A549 (cell line): ENCODE results near the gene CHORDC1. TPM values are rescaled to one million over a fixed set of nuclear protein-coding genes. Genes with fewer than 3 reads are reported as not detected.

Experiments
- ATAC-seq, 2 experiments: fragments of 200-7000 bp in 1 of 2; fragments of >200 bp in 1 of 2; cut with Nextera tagmentation in 1 of 2; cut with Tn5 transposase in 1 of 2; 3 replicates each; pipeline versions ENCODE4 v1.8.0 to v1.9.1; 2018 to 2020; ENCODE audit warnings: mild to moderate bottlenecking in 1 of 2, moderate library complexity in 1 of 2
- CTCF ChIA-PET: fragments of 300-600 bp; sonication (Branson Sonifier 250); formaldehyde crosslinking; extraction: SDS; loops from one replicate; lab custom pipeline; 2021; ENCODE audit warnings: antibody characterized with exemption, inconsistent platforms; lab: Yijun Ruan, JAX
- POLR2A ChIA-PET: fragments of 350-600 bp; formaldehyde crosslinking; extraction: SDS; loops from one replicate; lab custom pipeline; 2021; ENCODE audit warnings: antibody characterized with exemption, inconsistent platforms; lab: Yijun Ruan, JAX
- DNase-seq, 2 experiments: peaks; one replicate each; pipeline versions ENCODE4 v3.0.0 to v3.0.0-alpha.2; 2011 to 2016; ENCODE audit warnings: low read depth in 1 of 2, low spot score in 1 of 2
- FAIRE-seq: peaks from 2 replicates; lab custom pipeline; 2011; peaks lifted over from hg19 to GRCh38; lab: Jason Lieb, UNC
- H3K27ac ChIP-seq, 2 experiments: fragments of >200 bp; sonication (Bioruptor Twin); formaldehyde crosslinking; 3 replicates each; pipeline ENCODE4 v1.5.1; 2016 to 2017
- H3K4me1 ChIP-seq: fragments of >200 bp; sonication (Bioruptor Twin); formaldehyde crosslinking; 3 replicates; pipeline ENCODE4 v1.6.1; 2016
- H3K4me2 ChIP-seq: fragments of >200 bp; sonication (Bioruptor Twin); formaldehyde crosslinking; 3 replicates; pipeline ENCODE4 v1.6.1; 2016
- H3K4me3 ChIP-seq: fragments of >200 bp; sonication (Bioruptor Twin); formaldehyde crosslinking; 3 replicates; pipeline ENCODE4 v1.5.1; 2016
- H3K9me3 ChIP-seq: fragments of >200 bp; sonication (Bioruptor Twin); formaldehyde crosslinking; 3 replicates; pipeline ENCODE4 v1.6.1; 2016
- BHLHE40 ChIP-seq: IDR thresholded peaks from 2 replicates; pipeline ENCODE4 v1.6.1; 2012; ENCODE audit warnings: low read depth, low read length, inconsistent platforms
- CBX2 ChIP-seq: fragments of 200-600 bp; sonication (generic); IDR thresholded peaks from 2 replicates; pipeline ENCODE4 v1.6.1; 2016; ENCODE audit warnings: low read depth, mild to moderate bottlenecking, borderline replicate concordance
- CBX8 ChIP-seq: fragments of 200-600 bp; sonication (generic); IDR thresholded peaks from 2 replicates; pipeline ENCODE4 v1.6.1; 2016
- CHD2 ChIP-seq: fragments of 150-350 bp; IDR thresholded peaks from 2 replicates; pipeline ENCODE4 v1.6.1; 2014; ENCODE audit warnings: low read length; ENCODE audit not compliant: partially characterized antibody
- CHD4 ChIP-seq: fragments of 200-600 bp; sonication (generic); IDR thresholded peaks from 2 replicates; pipeline ENCODE4 v1.6.1; 2016; ENCODE audit warnings: antibody characterized with exemption, mild to moderate bottlenecking, borderline replicate concordance
- CTCF ChIP-seq: fragments of >200 bp; sonication (Bioruptor Twin); formaldehyde crosslinking; IDR thresholded peaks from 3 replicates; pipeline ENCODE4 v1.5.1; 2016
- EHF ChIP-seq: fragments of 250-450 bp; sonication (Bioruptor Pico); IDR thresholded peaks from 2 replicates; pipeline ENCODE4 v1.5.0; 2020; ENCODE audit warnings: mild to moderate bottlenecking
- EP300 ChIP-seq, 2 experiments: fragments of >200 bp; sonication (Bioruptor Twin); formaldehyde crosslinking; IDR thresholded peaks; 2 replicates in 1 of 2; 3 replicates in 1 of 2; pipeline ENCODE4 v1.6.1; 2016 to 2017
- FOSL2 ChIP-seq, 2 experiments: fragments of 450-650 bp in 1 of 2; fragments of >200 bp in 1 of 2; sonication (Bioruptor Twin) in 1 of 2; formaldehyde crosslinking; IDR thresholded peaks; 2 replicates each; pipeline versions ENCODE4 v1.5.0 to v1.6.1; 2016 to 2020; ENCODE audit warnings: mild to moderate bottlenecking in 1 of 2, moderate library complexity in 1 of 2
- FOXS1 ChIP-seq: fragments of 250-450 bp; sonication (Bioruptor Pico); IDR thresholded peaks from 2 replicates; pipeline ENCODE4 v1.5.0; 2020; ENCODE audit warnings: mild to moderate bottlenecking, moderate library complexity
- HDAC2 ChIP-seq: fragments of 200-600 bp; sonication (generic); IDR thresholded peaks from 2 replicates; pipeline ENCODE4 v1.6.1; 2016
- HES2 ChIP-seq: fragments of >200 bp; sonication (Bioruptor Twin); formaldehyde crosslinking; IDR thresholded peaks from 2 replicates; pipeline ENCODE4 v1.6.1; 2016
- HOXB13 ChIP-seq: fragments of 250-450 bp; sonication (Bioruptor Pico); IDR thresholded peaks from 2 replicates; pipeline ENCODE4 v1.5.0; 2020; ENCODE audit warnings: low read depth, mild to moderate bottlenecking, moderate library complexity
- HOXB5 ChIP-seq: fragments of 250-450 bp; sonication (Bioruptor Pico); IDR thresholded peaks from 2 replicates; pipeline ENCODE4 v1.5.0; 2020; ENCODE audit warnings: mild to moderate bottlenecking, moderate library complexity
- JUNB ChIP-seq: fragments of >200 bp; sonication (Bioruptor Twin); formaldehyde crosslinking; IDR thresholded peaks from 2 replicates; pipeline ENCODE4 v1.6.1; 2016
- KDM5A ChIP-seq: fragments of 200-600 bp; sonication (generic); IDR thresholded peaks from 2 replicates; pipeline ENCODE4 v1.6.1; 2016; ENCODE audit warnings: antibody characterized with exemption, mild to moderate bottlenecking
- MAFK ChIP-seq: fragments of 450-650 bp; IDR thresholded peaks from 2 replicates; pipeline ENCODE4 v1.6.1; 2014; ENCODE audit not compliant: partially characterized antibody
- RAD21 ChIP-seq, 2 experiments: fragments of >200 bp in 1 of 2; sonication (Bioruptor Twin) in 1 of 2; formaldehyde crosslinking in 1 of 2; IDR thresholded peaks in 1 of 2; conservative IDR thresholded peaks in 1 of 2; 2 replicates in 1 of 2; 3 replicates in 1 of 2; pipeline ENCODE4 v1.6.1; 2012 to 2018; ENCODE audit warnings: inconsistent platforms in 1 of 2
- RARB ChIP-seq: fragments of 250-450 bp; sonication (Bioruptor Pico); IDR thresholded peaks from 2 replicates; pipeline ENCODE4 v1.8.0; 2021; ENCODE audit warnings: mild to moderate bottlenecking, moderate library complexity
- RFX5 ChIP-seq: fragments of 450-650 bp; IDR thresholded peaks from 2 replicates; pipeline ENCODE4 v1.7.1; 2014; ENCODE audit warnings: antibody characterized with exemption, mild to moderate bottlenecking, moderate library complexity
- ZC3H11A ChIP-seq: fragments of 450-650 bp; IDR thresholded peaks from 2 replicates; pipeline ENCODE4 v1.6.1; 2014; ENCODE audit warnings: antibody characterized with exemption, mild to moderate bottlenecking
- ZFP36 ChIP-seq: fragments of 450-650 bp; IDR thresholded peaks from 2 replicates; pipeline ENCODE4 v1.6.1; 2014; ENCODE audit warnings: borderline replicate concordance; ENCODE audit not compliant: partially characterized antibody
- ZNF302 ChIP-seq: fragments of 250-450 bp; sonication (Bioruptor Pico); IDR thresholded peaks from 2 replicates; pipeline ENCODE4 v1.9.0; 2021; ENCODE audit warnings: inconsistent platforms, mild to moderate bottlenecking, moderate library complexity
- WGBS: methylation state at CpG from one replicate; pipeline ENCODE4 v1.1.6; 2017; ENCODE audit errors: missing lambda C conversion rate; 5-methylcytosine and 5-hydroxymethylcytosine counted together
- polyA plus RNA-seq, 4 experiments: library from polyadenylated mRNA; depleted of rRNA in 3 of 4; stranded (reverse); fragments of >200 nt; fragmentation: RNase III in 1 of 4; extraction: RNeasy Plus Mini Kit Qiagen cat#74134 plus additional on column Dnase treatment in 1 of 4; gene quantifications; 2 replicates in 3 of 4; 3 replicates in 1 of 4; pipeline ENCODE4 v1.2.3, GENCODE V29; 2011 to 2017
- TF ChIP-seq, protein P1 (sequence below): IDR thresholded peaks from 2 replicates; pipeline ENCODE4 v1.6.1; 2012
- TF ChIP-seq, protein P2 (sequence below): fragments of 250-450 bp; sonication (Bioruptor Pico); IDR thresholded peaks from 2 replicates; pipeline ENCODE4 v1.5.0; 2021; ENCODE audit warnings: mild to moderate bottlenecking, moderate library complexity, borderline replicate concordance
- TF ChIP-seq, protein P3 (sequence below): fragments of 200-600 bp; sonication (generic); IDR thresholded peaks from 2 replicates; pipeline ENCODE4 v1.6.1; 2016; ENCODE audit warnings: antibody characterized with exemption, mild to moderate bottlenecking, moderate library complexity

The CHORDC1 gene
- polyA plus RNA-seq, 2 of the 4 experiments (the other 2 are of a cell fraction), result 83.8 to 163 TPM

GRCh38 chr11:90178751-90179150 lies 44.1 kb downstream of the CHORDC1 start:
- FAIRE-seq (no peak), ATAC-seq (no peak), DNase-seq (no peak)
- Histone ChIP-seq H3K9me3 (no peaks in the 10 kb centered on the region), H3K4me1 (no peaks in the 10 kb centered on the region), H3K4me3 (no peak overlapping the region), H3K27ac (no peak overlapping the region), H3K4me2 (no peak overlapping the region)
- ChIA-PET POLR2A (no interaction called here), CTCF (no interaction called here)
- 41% methylated on average over 2 of the region's 2 CpGs for WGBS
- TF ChIP-seq BHLHE40 (no peak), RFX5 (no peak), HDAC2 (no peak), EHF (no peak), RARB (CRISPR knock-in tag) (no peak), ZNF302 (CRISPR knock-in tag) (no peak), FOSL2 (IDR thresholded peaks at IDR 0.05) (no peak), FOSL2 (CRISPR knock-in tag; IDR thresholded peaks at IDR 0.05) (peak; percentile 20)
- TF ChIP-seq, protein P1, sequence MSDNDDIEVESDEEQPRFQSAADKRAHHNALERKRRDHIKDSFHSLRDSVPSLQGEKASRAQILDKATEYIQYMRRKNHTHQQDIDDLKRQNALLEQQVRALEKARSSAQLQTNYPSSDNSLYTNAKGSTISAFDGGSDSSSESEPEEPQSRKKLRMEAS, result no peak

- FAIRE-seq, result no peak
- CTCF ChIA-PET, result no interaction called here
- no peaks in the 10 kb centered on the region for H3K9me3 ChIP-seq
- H3K27ac ChIP-seq, result no peak overlapping the region
- no peak overlapping the region for H3K4me3 ChIP-seq
- WGBS, result 82% methylated on average over 1 of the region's 1 CpG
- ATAC-seq, result no peak
- H3K4me2 ChIP-seq, result no peak overlapping the region
- no peak for DNase-seq
- H3K4me1 ChIP-seq, result no peaks in the 10 kb centered on the region
- POLR2A ChIA-PET, result no interaction called here
- no peak for TF ChIP-seq MAFK
- TF ChIP-seq CHD4, result no peak
- no peak for TF ChIP-seq HOXB13
- no peak for TF ChIP-seq CBX8
- no peak for TF ChIP-seq EP300 (IDR thresholded peaks at IDR 0.05)
- TF ChIP-seq, protein P2, sequence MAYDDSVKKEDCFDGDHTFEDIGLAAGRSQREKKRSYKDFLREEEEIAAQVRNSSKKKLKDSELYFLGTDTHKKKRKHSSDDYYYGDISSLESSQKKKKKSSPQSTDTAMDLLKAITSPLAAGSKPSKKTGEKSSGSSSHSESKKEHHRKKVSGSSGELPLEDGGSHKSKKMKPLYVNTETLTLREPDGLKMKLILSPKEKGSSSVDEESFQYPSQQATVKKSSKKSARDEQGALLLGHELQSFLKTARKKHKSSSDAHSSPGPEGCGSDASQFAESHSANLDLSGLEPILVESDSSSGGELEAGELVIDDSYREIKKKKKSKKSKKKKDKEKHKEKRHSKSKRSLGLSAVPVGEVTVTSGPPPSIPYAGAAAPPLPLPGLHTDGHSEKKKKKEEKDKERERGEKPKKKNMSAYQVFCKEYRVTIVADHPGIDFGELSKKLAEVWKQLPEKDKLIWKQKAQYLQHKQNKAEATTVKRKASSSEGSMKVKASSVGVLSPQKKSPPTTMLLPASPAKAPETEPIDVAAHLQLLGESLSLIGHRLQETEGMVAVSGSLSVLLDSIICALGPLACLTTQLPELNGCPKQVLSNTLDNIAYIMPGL (CRISPR knock-in tag), result no peak
- TF ChIP-seq, protein P3, sequence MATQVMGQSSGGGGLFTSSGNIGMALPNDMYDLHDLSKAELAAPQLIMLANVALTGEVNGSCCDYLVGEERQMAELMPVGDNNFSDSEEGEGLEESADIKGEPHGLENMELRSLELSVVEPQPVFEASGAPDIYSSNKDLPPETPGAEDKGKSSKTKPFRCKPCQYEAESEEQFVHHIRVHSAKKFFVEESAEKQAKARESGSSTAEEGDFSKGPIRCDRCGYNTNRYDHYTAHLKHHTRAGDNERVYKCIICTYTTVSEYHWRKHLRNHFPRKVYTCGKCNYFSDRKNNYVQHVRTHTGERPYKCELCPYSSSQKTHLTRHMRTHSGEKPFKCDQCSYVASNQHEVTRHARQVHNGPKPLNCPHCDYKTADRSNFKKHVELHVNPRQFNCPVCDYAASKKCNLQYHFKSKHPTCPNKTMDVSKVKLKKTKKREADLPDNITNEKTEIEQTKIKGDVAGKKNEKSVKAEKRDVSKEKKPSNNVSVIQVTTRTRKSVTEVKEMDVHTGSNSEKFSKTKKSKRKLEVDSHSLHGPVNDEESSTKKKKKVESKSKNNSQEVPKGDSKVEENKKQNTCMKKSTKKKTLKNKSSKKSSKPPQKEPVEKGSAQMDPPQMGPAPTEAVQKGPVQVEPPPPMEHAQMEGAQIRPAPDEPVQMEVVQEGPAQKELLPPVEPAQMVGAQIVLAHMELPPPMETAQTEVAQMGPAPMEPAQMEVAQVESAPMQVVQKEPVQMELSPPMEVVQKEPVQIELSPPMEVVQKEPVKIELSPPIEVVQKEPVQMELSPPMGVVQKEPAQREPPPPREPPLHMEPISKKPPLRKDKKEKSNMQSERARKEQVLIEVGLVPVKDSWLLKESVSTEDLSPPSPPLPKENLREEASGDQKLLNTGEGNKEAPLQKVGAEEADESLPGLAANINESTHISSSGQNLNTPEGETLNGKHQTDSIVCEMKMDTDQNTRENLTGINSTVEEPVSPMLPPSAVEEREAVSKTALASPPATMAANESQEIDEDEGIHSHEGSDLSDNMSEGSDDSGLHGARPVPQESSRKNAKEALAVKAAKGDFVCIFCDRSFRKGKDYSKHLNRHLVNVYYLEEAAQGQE, result no peak
- TF ChIP-seq ZFP36, result no peak
- no peak for TF ChIP-seq ZC3H11A
- TF ChIP-seq CBX2, result no peak
- no peak for TF ChIP-seq BHLHE40
These were observed 46.8 kb downstream of the CHORDC1 start for GRCh38 chr11:90176069-90176468.

DNA sequence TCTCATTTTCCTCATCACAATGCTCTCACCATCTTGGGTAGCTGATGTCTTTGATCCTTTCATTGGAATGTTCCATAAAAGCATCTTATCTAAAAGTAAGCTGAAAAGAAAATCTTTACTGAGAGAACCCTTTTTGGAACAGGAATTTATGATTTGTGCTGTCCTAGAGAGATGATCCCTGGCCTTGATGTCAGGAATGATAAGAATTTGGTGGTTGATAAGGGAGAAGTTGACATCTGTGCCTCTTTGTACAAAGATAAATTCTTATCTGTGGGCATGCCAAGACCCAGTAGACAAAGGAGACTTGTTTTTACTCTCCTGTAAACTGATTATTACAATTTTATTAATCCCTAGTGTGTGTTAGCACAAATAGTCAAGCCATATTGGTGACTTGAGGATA lies 51.5 kb downstream of the CHORDC1 start:
- CTCF ChIA-PET, result interaction anchor here (1.3 kb wide), 1 partner anchor 10 kb away, joined by 3 read pairs; no protein-coding TSS in a partner anchor
- Histone ChIP-seq H3K4me1 (no peaks in the 10 kb centered on the region), H3K27ac (no peak overlapping the region), H3K4me3 (no peak overlapping the region), H3K9me3 (no peaks in the 10 kb centered on the region), H3K4me2 (no peak overlapping the region)
- DNase-seq, result no peak
- FAIRE-seq, result no peak
- POLR2A ChIA-PET, result no interaction called here
- no peak for ATAC-seq
- TF ChIP-seq BHLHE40 (no peak), HOXB5 (no peak), RAD21 (conservative IDR thresholded peaks at IDR 0.05 in 1 of 2, IDR thresholded peaks at IDR 0.05 in 1 of 2) (no peak), JUNB (no peak), CTCF (no peak), CHD2 (no peak), HES2 (no peak), FOXS1 (CRISPR knock-in tag) (no peak), KDM5A (no peak)
- TF ChIP-seq, protein P2 (CRISPR knock-in tag), result no peak
